Coronary artery (tissue), 2 donors: ENCODE data around the gene GRB10.
A peak's percentile ranks its signal among the peaks of the same experiment; 100 is the strongest.

Experiments used
- DNase-seq: peaks from one replicate; pipeline ENCODE4 v3.0.0-alpha.2; 2017; ENCODE audit warnings: low spot score
- H3K27ac ChIP-seq, 2 donors: fragments of 200-600 bp; sonication (generic); one replicate each; pipeline ENCODE4 v1.5.1; 2016 to 2019
- H3K4me3 ChIP-seq: fragments of 200-600 bp; sonication (generic); 2 replicates; pipeline ENCODE4 v1.5.1; 2016; ENCODE audit warnings: mild to moderate bottlenecking, moderate library complexity
- CTCF ChIP-seq: fragments of 200-600 bp; sonication (generic); IDR thresholded peaks from one replicate; pipeline ENCODE4 v1.5.1; 2019; ENCODE audit warnings: antibody characterized with exemption

GRB10 gene

GRCh38 chr7:50666124-50666496, 116.6 kb downstream of the GRB10 start:
- no peak for TF ChIP-seq CTCF
- no peak for DNase-seq
- peak overlapping the region; percentile 57 to 70 for H3K27ac ChIP-seq

DNA sequence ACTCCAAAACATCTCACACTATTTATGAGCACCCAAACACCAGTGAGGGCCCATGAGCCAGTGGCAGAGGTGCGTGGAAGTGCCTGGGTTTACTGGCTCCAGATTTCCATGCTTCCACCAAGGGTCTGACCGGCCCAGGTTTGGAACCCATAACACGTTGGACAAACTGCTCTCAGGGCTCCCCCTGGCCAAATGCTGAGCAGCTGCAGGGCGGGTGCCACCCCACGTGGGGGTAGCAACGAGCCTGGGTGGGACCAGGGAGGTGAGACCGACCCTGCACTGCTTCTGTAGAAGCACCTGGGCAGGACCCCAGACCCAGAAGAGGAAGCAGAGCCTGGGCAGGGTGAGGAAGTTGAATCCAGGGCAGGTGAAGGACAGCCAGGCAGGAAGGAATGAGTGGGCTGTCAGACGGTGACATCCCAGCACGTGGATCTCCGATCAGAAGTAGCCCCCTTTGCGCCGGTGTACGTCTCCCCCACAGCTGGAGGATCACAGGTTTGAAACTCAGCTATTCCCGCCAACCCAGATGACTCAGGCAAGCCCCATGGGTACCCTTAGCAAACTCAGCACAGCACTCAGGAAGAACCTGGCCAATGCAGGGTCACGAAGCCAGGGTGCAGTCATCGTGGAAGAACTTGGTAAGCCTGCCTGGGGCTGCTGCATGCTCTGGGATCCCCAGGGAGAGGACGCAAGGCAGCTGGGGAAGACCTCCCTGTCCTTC, 117.1 kb downstream of the GRB10 start:
- DNase-seq, result no peak
- Histone ChIP-seq H3K4me3 (no peak overlapping the region), H3K27ac (peak overlapping the region; percentile 38 to 57)
- TF ChIP-seq CTCF, result no peak

More at GRCh38 chr7:50666124-50666496, 116.6 kb downstream of the GRB10 start:
- no peak overlapping the region for H3K4me3 ChIP-seq

DNA sequence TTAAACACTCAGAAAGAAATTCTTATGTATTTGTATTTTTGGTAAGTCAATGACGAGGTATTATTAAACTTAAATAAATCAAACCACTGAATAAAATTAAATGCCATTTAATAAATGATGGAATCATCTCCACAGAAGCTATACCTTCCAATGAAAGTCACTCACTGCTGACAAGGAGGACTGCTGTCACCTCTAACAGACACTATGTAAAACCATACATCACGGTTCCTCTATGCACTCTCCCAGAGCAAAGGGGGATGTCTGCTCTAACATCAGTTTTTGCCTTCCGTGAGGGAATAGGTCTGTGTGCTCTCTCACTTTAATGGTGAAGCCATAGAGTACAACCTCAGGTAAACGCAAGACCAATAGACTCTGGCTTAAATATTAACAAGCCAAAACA, 117.8 kb downstream of the GRB10 start:
- TF ChIP-seq CTCF, result no peak
- no peak overlapping the region for H3K27ac ChIP-seq
- H3K4me3 ChIP-seq, result no peak overlapping the region
- DNase-seq, result no peak

DNA sequence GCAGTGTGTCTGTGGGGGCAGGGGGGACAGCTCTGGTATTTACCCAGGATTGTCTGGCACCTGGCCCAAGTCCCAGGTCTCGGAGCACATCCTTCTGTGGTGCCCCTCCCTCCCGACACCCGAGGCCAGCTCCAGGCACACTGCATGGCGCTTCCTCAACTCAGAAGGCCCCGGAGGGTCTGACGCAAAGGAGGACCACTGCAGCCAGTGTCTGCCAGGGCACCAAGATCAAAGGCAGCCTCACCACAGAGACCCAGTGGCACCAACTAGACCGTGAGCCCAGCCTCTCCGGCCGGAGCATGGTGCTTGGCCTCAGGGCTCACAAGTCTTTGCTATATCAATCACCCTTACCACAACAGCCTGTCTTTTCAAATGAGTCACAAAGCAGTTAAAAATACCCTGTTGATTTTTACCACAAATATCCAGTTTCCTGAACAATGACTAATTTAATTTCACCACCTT, 118.2 kb downstream of the GRB10 start:
- no peak for TF ChIP-seq CTCF
- H3K27ac ChIP-seq, result peak overlapping the region in 1 of 2 donors; percentile 20
- DNase-seq, result no peak
- no peak overlapping the region for H3K4me3 ChIP-seq

- no peak for DNase-seq
- no peak overlapping the region for H3K27ac ChIP-seq
These were observed 119.1 kb downstream of the GRB10 start for GRCh38 chr7:50663396-50664102.

DNA sequence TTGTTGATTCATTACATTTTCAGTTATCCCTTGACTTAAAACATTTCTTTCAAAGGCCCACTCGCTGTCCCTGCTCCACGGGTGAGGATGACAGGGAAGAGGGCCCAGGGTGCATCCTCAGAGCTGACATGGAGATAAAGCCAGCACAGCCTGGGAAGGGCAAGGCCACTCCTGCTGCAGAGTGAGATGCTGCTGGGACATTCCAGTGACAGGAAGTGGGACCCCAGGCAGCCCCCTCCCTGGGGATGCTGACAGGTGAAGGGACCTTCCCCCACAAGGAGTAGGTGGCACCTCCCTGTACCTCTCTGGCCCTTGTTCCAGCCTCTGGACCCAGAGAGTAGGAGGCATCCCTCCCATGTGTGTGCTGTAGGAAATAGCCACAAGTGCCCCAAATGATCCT, 119.7 kb downstream of the GRB10 start:
- no peak for TF ChIP-seq CTCF
- Histone ChIP-seq H3K27ac (no peak overlapping the region), H3K4me3 (no peak overlapping the region)
- DNase-seq, result peak; percentile 53

More at GRCh38 chr7:50663396-50664102, 119.1 kb downstream of the GRB10 start:
- no peak overlapping the region for H3K4me3 ChIP-seq
- no peak for TF ChIP-seq CTCF
